Fibroblast of villous mesenchyme (primary cell): ENCODE data around the gene ABCC1. TPM values are rescaled to one million over a fixed set of nuclear protein-coding genes. Genes with fewer than 3 reads are reported as not detected.
A peak's percentile ranks its signal among the peaks of the same experiment; 100 is the strongest.
"Not testable (repeated sequence)": the region's sequence is repeated elsewhere in the genome, so short reads cannot be mapped to it uniquely, and the experiment has no call there.

Experiments used
- DNase-seq: peaks from one replicate; pipeline ENCODE4 v3.0.0-alpha.2; 2010; ENCODE audit warnings: low read depth
- H3K4me3 ChIP-seq: 2 replicates; pipeline ENCODE4 v1.5.1; 2011; ENCODE audit warnings: low read depth, mild to moderate bottlenecking, low read length
- CTCF ChIP-seq: IDR thresholded peaks from 2 replicates; pipeline ENCODE4 v1.5.1; 2012; ENCODE audit warnings: low read depth, mild to moderate bottlenecking, low read length; ENCODE audit not compliant: insufficient read depth
- total RNA-seq: library from RNA; depleted of rRNA; stranded (reverse); fragments of >200 nt; gene quantifications from 2 replicates; pipeline ENCODE4 v1.2.3, GENCODE V29; 2012

Gene ABCC1
- total RNA-seq, 1 donor = 34.1 TPM

GRCh38 chr16:16171332-16171919 is 222.0 kb downstream of the ABCC1 start:
- no peak for TF ChIP-seq CTCF
- no peak for DNase-seq
- H3K4me3 ChIP-seq = no peak overlapping the region

GRCh38 chr16:16172991-16173390 is 223.6 kb downstream of the ABCC1 start:
- H3K4me3 ChIP-seq = no peak overlapping the region
- no peak for DNase-seq
- TF ChIP-seq CTCF = no peak

- DNase-seq = no peak
- no peak for TF ChIP-seq CTCF
- H3K4me3 ChIP-seq = no peak overlapping the region
Observed at GRCh38 chr16:16175296-16175695, 225.9 kb downstream of the ABCC1 start.

- H3K4me3 ChIP-seq = no peak overlapping the region
- TF ChIP-seq CTCF = no peak
- DNase-seq = no peak
Observed at GRCh38 chr16:16176328-16176727, 226.9 kb downstream of the ABCC1 start.

GRCh38 chr16:16178455-16179162 is 229.2 kb downstream of the ABCC1 start:
- TF ChIP-seq CTCF = no peak
- no peak for DNase-seq
- H3K4me3 ChIP-seq = no peak overlapping the region

- peak; percentile 5 for DNase-seq
- not testable (repeated sequence) for H3K4me3 ChIP-seq
Observed at GRCh38 chr16:16181748-16182147, 232.3 kb downstream of the ABCC1 start.

GRCh38 chr16:16182918-16183317 is 233.5 kb downstream of the ABCC1 start:
- DNase-seq = no peak
- no peak overlapping the region for H3K4me3 ChIP-seq
- no peak for TF ChIP-seq CTCF
